Esophagus muscularis mucosa (tissue), 3 donors: ENCODE data around the gene PAK1IP1.

Experiments
- POLR2AphosphoS5 ChIP-seq, 2 donors: sonication (generic); formaldehyde crosslinking; IDR thresholded peaks; one replicate each; pipeline ENCODE4 v1.6.1; 2017; ENCODE audit warnings: antibody characterized with exemption in 2 of 2
- TF ChIP-seq, protein P1 (sequence below), 3 experiments: fragments of 200-600 bp in 2 of 3; fragments of 450-650 bp in 1 of 3; sonication (generic) in 2 of 3; IDR thresholded peaks; one replicate each; pipeline ENCODE4 v1.5.1; 2017 to 2019; ENCODE audit warnings: antibody characterized with exemption in 3 of 3, mild to moderate bottlenecking in 2 of 3, moderate library complexity in 1 of 3

GRCh38 chr6:10713962-10714361, 19.2 kb downstream of the PAK1IP1 start:
- TF ChIP-seq, protein P1, sequence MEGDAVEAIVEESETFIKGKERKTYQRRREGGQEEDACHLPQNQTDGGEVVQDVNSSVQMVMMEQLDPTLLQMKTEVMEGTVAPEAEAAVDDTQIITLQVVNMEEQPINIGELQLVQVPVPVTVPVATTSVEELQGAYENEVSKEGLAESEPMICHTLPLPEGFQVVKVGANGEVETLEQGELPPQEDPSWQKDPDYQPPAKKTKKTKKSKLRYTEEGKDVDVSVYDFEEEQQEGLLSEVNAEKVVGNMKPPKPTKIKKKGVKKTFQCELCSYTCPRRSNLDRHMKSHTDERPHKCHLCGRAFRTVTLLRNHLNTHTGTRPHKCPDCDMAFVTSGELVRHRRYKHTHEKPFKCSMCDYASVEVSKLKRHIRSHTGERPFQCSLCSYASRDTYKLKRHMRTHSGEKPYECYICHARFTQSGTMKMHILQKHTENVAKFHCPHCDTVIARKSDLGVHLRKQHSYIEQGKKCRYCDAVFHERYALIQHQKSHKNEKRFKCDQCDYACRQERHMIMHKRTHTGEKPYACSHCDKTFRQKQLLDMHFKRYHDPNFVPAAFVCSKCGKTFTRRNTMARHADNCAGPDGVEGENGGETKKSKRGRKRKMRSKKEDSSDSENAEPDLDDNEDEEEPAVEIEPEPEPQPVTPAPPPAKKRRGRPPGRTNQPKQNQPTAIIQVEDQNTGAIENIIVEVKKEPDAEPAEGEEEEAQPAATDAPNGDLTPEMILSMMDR (IDR thresholded peaks at IDR 0.05), result no peak
- TF ChIP-seq POLR2AphosphoS5 (IDR thresholded peaks at IDR 0.05), result no peak
